HG03175 (cell line): ENCODE results near the gene VIL1.

Source experiments
- ATAC-seq: cut with Tn5 transposase; IDR thresholded peaks from one replicate; pipeline ENCODE4 v1.9.1; 2021; ENCODE audit warnings: mild to moderate bottlenecking, moderate library complexity; ENCODE audit not compliant: unreplicated experiment

The VIL1 gene

DNA sequence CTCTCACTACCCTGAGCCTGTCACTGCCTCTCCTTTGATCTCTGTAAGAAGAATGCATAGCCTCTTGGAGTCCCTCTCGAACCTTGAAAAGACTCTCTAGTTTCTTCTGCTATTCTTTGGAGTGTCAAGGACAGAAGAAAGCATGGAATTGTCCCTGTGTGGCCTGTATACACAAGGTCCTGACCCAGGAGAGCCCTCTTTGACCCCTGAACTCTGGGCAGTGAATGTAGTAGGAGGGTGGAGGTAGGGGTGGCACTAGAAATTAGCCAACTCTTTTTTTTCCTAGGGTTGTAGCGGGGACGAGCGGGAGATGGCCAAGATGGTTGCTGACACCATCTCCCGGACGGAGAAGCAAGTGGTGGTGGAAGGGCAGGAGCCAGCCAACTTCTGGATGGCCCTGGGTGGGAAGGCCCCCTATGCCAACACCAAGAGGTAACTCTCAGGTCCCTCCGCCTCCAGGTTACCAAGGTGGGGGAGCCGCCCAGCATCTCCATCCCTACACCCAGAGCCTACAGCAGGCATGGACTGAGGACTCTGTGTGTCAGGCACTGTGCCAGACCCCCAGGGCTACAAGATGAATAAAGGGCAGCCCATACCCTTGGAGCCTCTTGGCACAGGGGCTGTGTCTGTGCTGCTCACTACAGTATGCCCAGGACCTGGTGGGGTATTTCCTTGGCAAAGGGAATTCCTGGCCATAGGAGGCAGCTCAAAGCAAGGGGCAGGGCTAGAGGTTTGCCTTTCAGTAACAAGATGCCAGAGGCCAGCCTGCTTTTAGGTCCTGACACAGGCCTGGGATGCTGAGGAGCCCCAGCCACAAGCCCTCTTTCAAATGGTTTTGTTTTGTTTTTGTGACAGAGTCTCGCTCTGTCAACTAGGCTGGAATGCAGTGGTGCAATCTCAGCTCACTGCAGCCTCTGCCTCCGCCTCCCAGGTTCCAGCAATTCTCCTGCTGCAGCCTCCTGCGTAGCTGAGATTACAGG, 16.4 kb downstream of the VIL1 start:
- ATAC-seq: no peak

- ATAC-seq: no peak
Measured at GRCh38 chr2:218436992-218437391, 18.1 kb downstream of the VIL1 start.

GRCh38 chr2:218437969-218438368, 19.0 kb downstream of the VIL1 start:
- no peak for ATAC-seq

DNA sequence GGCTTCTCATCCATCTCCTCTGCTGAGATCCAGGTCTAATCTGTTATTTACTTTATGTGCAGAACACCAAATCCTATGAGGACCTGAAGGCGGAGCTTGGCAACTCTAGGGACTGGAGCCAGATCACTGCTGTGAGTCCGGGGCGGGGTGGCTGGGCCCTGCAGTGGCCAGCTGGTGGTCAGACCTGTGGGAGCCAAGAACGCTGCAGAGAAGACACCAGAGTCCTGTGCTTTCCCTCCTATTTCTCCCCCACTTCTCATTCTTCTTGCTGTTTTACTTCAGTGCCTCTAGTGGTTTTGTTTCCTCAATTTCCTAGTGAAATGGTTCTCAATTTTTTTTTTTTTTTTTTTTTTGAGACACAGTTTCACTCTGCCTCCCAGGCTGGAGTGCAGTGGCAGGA, 19.7 kb downstream of the VIL1 start:
- ATAC-seq: no peak

DNA sequence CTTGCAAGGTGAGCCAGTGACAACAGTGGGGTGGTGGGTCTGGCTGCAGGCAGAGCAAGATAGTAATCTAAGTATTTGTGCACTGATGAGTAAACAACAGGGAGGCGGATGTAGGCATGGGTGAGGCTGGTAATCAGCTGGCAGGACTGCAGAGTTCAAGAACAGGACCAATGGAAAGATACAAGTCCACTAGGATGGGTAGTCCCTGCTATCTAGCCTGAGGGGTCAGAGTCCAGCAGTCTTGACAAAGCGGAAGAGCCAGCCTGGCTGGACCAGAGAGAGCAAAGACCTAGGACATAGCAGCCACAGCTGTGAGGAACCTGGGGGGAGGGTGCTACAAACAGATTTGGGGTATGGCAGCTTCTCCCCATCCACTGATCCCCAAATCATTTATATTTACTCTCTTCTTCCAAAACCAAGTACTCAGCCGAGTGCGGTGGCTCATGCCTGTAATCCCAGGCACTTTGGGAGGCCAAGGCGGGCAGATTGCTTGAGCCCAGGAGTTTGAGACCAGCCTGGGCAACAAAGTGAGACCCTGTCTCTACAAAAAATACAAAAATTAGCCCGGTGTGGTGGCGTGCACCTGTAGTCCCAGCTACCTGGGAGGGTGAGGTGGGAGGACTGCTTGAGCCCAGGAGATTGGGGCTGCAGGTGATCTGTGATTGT, 25.9 kb downstream of the VIL1 start:
- ATAC-seq: no peak

- no peak for ATAC-seq
Measured at GRCh38 chr2:218445602-218446001, 26.7 kb downstream of the VIL1 start.

GRCh38 chr2:218446547-218446946, 27.6 kb downstream of the VIL1 start:
- no peak for ATAC-seq

DNA sequence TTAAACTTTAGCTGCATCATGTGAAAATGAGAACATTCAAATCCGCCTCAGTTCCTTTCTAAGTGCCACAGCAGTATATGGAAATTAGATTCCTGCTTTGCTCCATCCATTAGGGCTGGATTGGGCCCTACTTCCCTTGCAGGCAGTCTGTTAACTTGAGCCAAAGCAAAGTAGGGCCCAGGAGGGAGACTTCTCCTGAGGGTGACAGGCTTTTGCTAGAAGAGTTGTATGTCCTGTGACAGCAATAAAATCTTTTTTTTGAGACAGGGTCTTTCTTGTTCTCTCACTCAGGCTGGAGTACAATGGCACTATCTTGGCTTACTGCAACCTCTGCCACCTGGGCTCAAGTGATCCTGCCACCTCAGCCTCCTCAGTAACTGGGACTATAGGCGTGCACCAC, 28.1 kb downstream of the VIL1 start:
- no peak for ATAC-seq

- no peak for ATAC-seq
Measured at GRCh38 chr2:218448934-218449333, 30.0 kb downstream of the VIL1 start.

GRCh38 chr2:218452079-218452478, 33.2 kb downstream of the VIL1 start:
- no peak for ATAC-seq

GRCh38 chr2:218456849-218457248, 37.9 kb downstream of the VIL1 start:
- ATAC-seq: no peak

DNA sequence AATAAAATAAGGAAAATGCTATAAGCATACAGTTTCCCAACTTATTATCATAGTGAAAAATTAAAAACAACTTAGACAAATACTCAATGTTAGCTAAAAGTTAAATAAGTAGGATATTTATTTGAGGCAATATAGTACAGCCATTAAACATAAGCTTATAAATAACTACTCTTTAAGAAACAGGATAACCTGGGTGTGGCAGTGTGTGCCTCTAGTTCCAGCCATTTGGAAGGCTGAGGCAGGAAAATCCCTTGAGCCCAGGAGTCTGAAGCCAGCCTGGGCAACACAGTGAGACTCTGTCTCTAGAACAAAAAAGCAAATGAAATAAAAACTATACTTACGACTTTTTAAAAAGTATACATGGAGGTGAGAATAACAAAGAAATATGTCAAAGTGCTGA, 39.7 kb downstream of the VIL1 start:
- ATAC-seq: no peak

DNA sequence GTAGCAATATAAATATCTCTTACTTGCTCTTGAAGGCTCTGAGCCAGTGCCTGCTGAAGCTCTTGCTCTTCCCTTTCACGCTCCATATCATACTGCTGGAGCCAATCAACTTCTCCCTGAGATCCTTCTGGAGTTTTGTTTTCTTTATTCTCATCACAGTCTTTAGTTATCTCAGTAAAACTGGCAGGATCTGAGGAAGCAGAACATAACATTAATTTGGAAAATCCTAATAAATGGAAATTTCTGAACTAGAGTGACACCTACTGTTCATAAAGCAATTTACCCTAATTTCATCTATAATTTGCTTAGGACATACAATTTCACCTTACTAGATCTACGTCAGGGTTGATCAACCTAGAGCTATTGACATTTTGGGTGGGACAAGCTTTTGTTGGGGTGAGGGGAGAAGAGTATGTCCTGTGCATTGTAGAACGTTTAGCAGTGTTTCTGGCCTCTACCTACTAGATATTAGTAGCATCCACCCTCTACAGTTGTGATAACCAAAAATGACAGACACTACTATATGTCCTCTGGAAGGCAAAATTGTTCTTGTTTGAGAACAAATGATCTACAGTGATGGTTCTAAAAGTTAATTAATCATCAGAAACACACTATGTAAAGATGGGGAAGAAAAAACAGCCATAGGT, 47.2 kb downstream of the VIL1 start:
- ATAC-seq: no peak

DNA sequence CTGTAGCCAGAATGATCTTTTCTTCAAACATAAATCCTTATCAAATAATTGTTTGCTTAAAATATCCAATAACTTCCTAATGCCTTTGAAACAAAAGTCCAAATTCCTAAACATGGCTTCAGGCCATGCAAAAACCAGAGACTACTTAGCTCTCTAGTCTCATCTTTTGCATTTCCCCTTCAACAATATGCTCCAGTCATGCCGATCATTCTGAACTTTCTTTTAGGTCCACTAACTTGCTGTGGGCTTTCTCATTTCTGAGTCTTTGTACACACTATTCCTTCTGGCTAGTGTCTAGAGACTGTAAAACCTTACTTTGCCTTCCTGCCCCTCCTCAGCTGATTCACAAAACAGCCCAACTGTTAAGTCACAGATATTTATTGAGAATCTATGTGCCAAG, 51.5 kb downstream of the VIL1 start:
- ATAC-seq: no peak

DNA sequence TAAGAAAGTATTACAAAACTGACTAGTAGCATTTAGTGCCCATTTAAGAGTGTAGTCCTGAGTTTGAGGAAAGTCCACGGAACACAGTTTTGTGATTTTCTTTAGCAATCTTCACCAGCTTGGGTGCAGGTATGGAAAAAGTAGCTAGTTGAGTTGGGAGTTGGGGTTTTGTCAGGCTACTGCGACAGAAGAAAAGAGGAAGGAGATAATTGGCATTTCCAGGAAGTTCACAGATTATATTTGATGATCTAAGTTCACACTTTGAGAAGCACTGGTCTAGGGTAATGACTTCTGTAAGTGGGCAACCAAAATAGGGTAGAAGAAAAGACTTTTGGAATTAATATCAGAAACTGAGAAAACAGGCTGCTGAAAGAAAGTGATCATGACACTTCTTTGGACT, 52.1 kb downstream of the VIL1 start:
- ATAC-seq: no peak

- ATAC-seq: no peak
Measured at GRCh38 chr2:218471982-218472381, 53.1 kb downstream of the VIL1 start.

DNA sequence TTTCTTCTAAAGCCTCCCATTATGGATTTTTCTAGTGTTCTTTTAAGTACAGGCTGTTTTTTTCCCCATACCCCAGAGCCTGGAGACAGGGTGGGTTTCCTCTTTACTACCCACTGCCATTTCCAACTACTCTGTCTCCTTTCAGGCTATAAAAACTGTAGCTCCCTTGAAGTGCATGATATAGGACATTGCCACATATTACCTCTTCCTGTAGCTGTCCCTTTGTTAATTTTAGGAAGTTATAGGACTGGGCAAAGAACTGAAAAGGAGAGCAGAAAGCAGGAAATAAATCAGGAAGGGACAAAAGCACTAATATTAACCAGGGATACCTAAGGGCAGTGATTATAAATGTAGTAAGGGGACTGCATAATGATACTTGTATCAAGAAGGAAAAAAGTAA, 54.1 kb downstream of the VIL1 start:
- no peak for ATAC-seq

DNA sequence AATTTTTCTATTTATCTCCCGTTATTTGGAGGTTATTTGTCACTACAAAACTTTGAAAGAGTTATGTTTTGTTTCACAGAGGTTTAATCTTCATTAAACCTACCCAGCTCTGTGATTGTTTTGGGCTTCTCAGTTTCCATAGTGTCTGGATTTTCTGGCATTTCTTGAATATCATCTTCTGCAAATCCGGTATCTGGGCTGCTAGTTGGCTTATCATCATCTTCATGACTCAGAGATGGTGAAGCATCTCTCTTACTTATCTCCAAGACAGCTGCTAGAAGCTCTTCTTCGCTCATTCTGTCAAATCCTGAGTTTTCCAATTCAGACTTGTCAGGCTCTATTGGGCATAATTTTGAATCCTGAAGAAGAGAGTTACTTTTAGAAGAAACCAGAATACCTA, 55.6 kb downstream of the VIL1 start:
- ATAC-seq: no peak

DNA sequence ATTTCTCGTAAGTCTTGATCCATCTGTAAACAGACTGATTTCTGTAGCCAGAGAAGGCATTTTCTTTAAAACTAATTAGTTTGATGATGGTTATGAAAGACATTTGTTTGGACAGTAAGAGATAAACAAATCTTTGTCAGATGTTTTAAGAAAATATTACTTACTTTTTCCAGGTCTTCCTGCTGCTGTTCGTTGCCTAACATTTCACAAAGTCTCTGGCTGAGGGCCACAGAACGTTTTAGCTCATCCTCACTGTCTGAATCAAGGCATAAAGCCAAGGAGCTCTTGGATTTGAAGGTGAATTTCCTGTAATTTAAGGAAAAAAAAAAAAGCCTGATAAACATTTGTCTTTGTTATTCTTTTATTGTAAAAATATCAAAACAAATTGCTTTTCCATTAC, 57.8 kb downstream of the VIL1 start:
- no peak for ATAC-seq

DNA sequence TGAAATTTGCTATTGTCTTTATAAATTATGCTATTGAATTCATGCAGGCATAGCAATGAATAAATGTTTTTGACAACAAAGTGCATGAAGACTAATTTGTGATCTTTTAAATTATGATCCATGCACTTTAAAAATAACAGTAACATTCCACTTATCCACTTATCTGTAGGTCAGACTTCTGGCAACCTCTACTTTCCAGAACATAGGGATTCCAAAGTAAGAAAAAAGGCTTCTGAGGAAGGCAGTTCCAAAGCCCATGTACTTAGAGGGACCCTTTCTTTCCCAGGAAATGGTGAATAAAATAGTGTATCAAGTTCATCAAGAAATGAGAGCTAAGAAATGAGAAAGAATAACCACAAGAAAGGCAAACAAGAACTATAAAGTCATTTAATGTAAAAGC, 58.3 kb downstream of the VIL1 start:
- ATAC-seq: no peak

DNA sequence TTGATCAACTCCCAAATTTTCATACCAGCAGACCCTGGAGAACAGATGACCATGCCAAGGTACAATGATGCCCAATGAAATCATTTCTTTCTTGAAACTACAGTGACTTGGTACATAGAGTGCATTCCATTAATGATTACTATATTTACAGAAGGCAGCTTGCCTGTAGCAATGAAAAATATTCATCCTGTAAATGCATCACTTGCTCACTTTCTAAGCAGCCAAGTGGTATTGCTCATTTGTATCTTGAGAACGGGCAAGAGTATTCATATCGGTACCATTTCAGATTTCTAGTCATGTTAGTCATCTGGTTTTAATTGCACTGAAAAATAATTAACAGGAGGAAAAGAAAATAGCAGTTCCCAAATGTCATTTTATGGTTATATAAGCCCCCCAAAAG, 59.6 kb downstream of the VIL1 start:
- ATAC-seq: no peak

DNA sequence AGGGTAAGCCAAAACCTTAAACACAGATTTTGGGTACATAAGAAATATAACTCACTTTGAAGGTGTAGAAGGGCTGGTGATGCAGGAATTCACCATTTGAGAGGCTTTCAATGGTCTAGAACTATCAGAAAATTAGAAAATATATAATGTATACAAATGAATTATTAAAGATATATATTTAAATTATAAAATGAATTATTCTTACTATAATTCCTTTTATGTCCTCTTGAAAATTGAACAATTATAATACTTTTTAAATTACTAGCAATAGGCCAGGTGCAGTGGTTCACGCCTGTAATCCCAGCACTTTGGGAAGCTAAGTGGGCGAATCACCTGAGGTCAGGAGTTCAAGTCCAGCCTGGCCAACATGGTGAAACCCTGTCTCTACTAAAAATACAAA, 60.7 kb downstream of the VIL1 start:
- ATAC-seq: no peak
